CD14-positive monocyte (primary cell): Measurements from ENCODE around the gene MEP1B. TPM values are rescaled to one million over a fixed set of nuclear protein-coding genes. Genes with fewer than 3 reads are reported as not detected.

ENCODE experiments used
- DNase-seq, 3 donors: peaks; one replicate each; pipeline ENCODE4 v3.0.0-alpha.2; 2011 to 2022
- H2AFZ ChIP-seq: 2 replicates; pipeline ENCODE4 v1.6.0; 2012; ENCODE audit warnings: mild to moderate bottlenecking, low read depth, low read length, inconsistent platforms; ENCODE audit not compliant: insufficient read depth, poor library complexity, severe bottlenecking
- H3K27ac ChIP-seq, 2 donors: 1 replicate in 1 of 2; 2 replicates in 1 of 2; pipeline ENCODE4 v1.5.1; 2012 to 2013; ENCODE audit warnings: low read length in 2 of 2, control low read depth in 1 of 2, inconsistent platforms in 1 of 2, low read depth in 1 of 2, mild to moderate bottlenecking in 1 of 2
- H3K27me3 ChIP-seq, 2 donors: one replicate each; pipeline versions ENCODE4 v1.6.0 to v1.6.1; 2011 to 2013; ENCODE audit warnings: low read length in 2 of 2; ENCODE audit not compliant: control insufficient read depth in 2 of 2, insufficient read depth in 2 of 2
- H3K36me3 ChIP-seq, 2 donors: replicated peaks in 1 of 2; 1 replicate in 1 of 2; 2 replicates in 1 of 2; pipeline versions ENCODE4 v1.5.1 to v1.6.1; 2012 to 2013; ENCODE audit warnings: low read length in 2 of 2, control low read depth in 1 of 2, inconsistent platforms in 1 of 2, mild to moderate bottlenecking in 1 of 2; ENCODE audit not compliant: insufficient read depth in 2 of 2, control insufficient read depth in 1 of 2
- H3K4me1 ChIP-seq, 2 donors: 1 replicate in 1 of 2; 2 replicates in 1 of 2; pipeline versions ENCODE4 v1.5.1 to v1.6.1; 2012 to 2013; ENCODE audit warnings: low read length in 2 of 2, control low read depth in 1 of 2, inconsistent platforms in 1 of 2, mild to moderate bottlenecking in 1 of 2, moderate library complexity in 1 of 2; ENCODE audit not compliant: insufficient read depth in 2 of 2, control insufficient read depth in 1 of 2
- H3K4me2 ChIP-seq: replicated peaks from 2 replicates; pipeline ENCODE3; 2012; ENCODE audit warnings: low read length, moderate library complexity, mild to moderate bottlenecking; ENCODE audit not compliant: poor library complexity, severe bottlenecking; ENCODE audit errors: extremely low read depth
- H3K4me3 ChIP-seq, 3 experiments: fragments of 200-600 bp in 1 of 3; sonication (generic) in 1 of 3; replicated peaks in 1 of 3; 1 replicate in 2 of 3; 2 replicates in 1 of 3; pipeline ENCODE4 v1.5.1; 2011 to 2013; ENCODE audit warnings: low read length in 3 of 3, mild to moderate bottlenecking in 3 of 3, control low read depth in 2 of 3, low read depth in 2 of 3, inconsistent platforms in 1 of 3, moderate library complexity in 1 of 3
- H3K79me2 ChIP-seq: 2 replicates; pipeline ENCODE4 v1.6.0; 2012; ENCODE audit warnings: mild to moderate bottlenecking, control low read depth, inconsistent platforms, low read length, moderate library complexity; ENCODE audit not compliant: insufficient read depth
- H3K9ac ChIP-seq: 2 replicates; pipeline ENCODE4 v1.6.0; 2017; ENCODE audit warnings: low read length, mild to moderate bottlenecking; ENCODE audit not compliant: insufficient read depth, poor library complexity, severe bottlenecking
- H3K9me3 ChIP-seq, 2 donors: replicated peaks in 1 of 2; 1 replicate in 1 of 2; 2 replicates in 1 of 2; pipeline versions ENCODE4 v1.5.1 to v1.6.1; 2012 to 2013; ENCODE audit warnings: low read length in 2 of 2, control low read depth in 1 of 2; ENCODE audit not compliant: control insufficient read depth in 1 of 2, insufficient read depth in 1 of 2
- H4K20me1 ChIP-seq: 2 replicates; pipeline ENCODE4 v1.6.0; 2012; ENCODE audit warnings: mild to moderate bottlenecking, low read length, control low read depth, moderate library complexity; ENCODE audit not compliant: insufficient read depth
- H3K27ac Mint-ChIP-seq, 7 donors: one replicate each; pipeline ENCODE4 v1.8.0; 2020; ENCODE audit warnings: mild to moderate bottlenecking in 7 of 7, mixed read lengths in 7 of 7, moderate library complexity in 6 of 7, inconsistent platforms in 2 of 7
- H3K27me3 Mint-ChIP-seq, 3 donors: one replicate each; pipeline ENCODE4 v1.8.0; 2021 to 2022; ENCODE audit warnings: low read depth in 3 of 3, mild to moderate bottlenecking in 3 of 3, mixed read lengths in 3 of 3, moderate library complexity in 3 of 3, inconsistent platforms in 1 of 3
- H3K36me3 Mint-ChIP-seq, 2 donors: one replicate each; pipeline ENCODE4 v1.8.0; 2020; ENCODE audit warnings: mixed read lengths in 2 of 2, inconsistent platforms in 1 of 2, mild to moderate bottlenecking in 1 of 2
- H3K4me1 Mint-ChIP-seq: one replicate; pipeline ENCODE4 v1.8.0; 2020; ENCODE audit warnings: mild to moderate bottlenecking, mixed read lengths
- H3K4me3 Mint-ChIP-seq, 2 donors: one replicate each; pipeline ENCODE4 v1.8.0; 2020; ENCODE audit warnings: mild to moderate bottlenecking in 2 of 2, mixed read lengths in 2 of 2, moderate library complexity in 1 of 2
- H3K9me3 Mint-ChIP-seq, 7 donors: one replicate each; pipeline ENCODE4 v1.8.0; 2020 to 2022; ENCODE audit warnings: mixed read lengths in 7 of 7, mild to moderate bottlenecking in 6 of 7, moderate library complexity in 6 of 7, inconsistent platforms in 2 of 7
- CTCF ChIP-seq: fragments of 200-600 bp; IDR thresholded peaks from one replicate; pipeline ENCODE4 v1.8.0; 2022; ENCODE audit warnings: antibody characterized with exemption, mild to moderate bottlenecking
- WGBS: methylation state at CpG from one replicate; pipeline ENCODE4 v1.1.5; 2013; ENCODE audit warnings: missing lambda C conversion rate; ENCODE audit not compliant: insufficient coverage; 5-methylcytosine and 5-hydroxymethylcytosine counted together
- intact Hi-C, 2 donors: fragments of 100-400 bp; cut with micrococcal nuclease; formaldehyde crosslinking; loops; one replicate each; pipeline versions ENCODE4 v1.15.0 to v1.15.1; 2023
- polyA plus RNA-seq, 3 donors: library from polyadenylated mRNA; depleted of rRNA in 1 of 3; unstranded in 2 of 3; stranded (reverse) in 1 of 3; fragments of 300-500 nt in 2 of 3; fragments of >200 nt in 1 of 3; fragmentation: Illumina TruSeq in 2 of 3; gene quantifications; 1 replicate in 2 of 3; 2 replicates in 1 of 3; pipeline ENCODE4 v1.2.3, GENCODE V29; 2012 to 2021

MEP1B gene
- polyA plus RNA-seq, 3 donors: not detected

DNA sequence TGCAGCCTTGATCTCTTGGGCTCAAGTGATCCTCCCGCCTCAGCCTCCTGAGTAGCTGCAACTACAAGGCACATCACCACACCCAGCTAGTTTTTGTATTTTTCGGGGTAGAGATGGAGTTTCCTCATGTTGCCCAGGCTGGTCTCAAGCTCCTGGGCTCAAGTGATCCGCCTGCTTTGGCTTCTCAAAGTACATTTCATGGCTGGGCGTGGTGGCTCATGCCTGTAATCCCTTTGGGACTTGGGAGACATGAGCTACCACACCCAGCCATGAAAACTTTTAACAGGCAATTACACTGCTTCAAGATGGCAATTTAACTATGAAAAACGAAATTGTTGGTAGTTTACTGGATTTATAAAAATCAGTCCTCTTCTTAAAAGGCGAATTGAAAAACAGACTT, 69.7 kb downstream of the MEP1B start:
- Mint-ChIP-seq H3K4me3 (no peak overlapping the region), H3K9me3 (peaks cover 0 to 2% (median 0%) of the 10 kb centered on the region in 7 donors), H3K4me1 (peaks cover 29% of the 10 kb centered on the region), H3K27me3 (peaks cover 0 to 2% (median 0%) of the 10 kb centered on the region in 3 donors), H3K36me3 (no peaks in the 10 kb centered on the region), H3K27ac (no peak overlapping the region)
- DNase-seq: no peak
- H3K4me1 ChIP-seq: peaks cover 28% of the 10 kb centered on the region in 2 donors
- H3K4me3 ChIP-seq: no peak overlapping the region
- no peak overlapping the region for H2AFZ ChIP-seq
- H3K79me2 ChIP-seq: no peaks in the 10 kb centered on the region
- no peaks in the 10 kb centered on the region for H3K27me3 ChIP-seq
- no peak overlapping the region for H3K9ac ChIP-seq
- H3K36me3 ChIP-seq: no peaks in the 10 kb centered on the region
- H3K27ac ChIP-seq: no peak overlapping the region
- intact Hi-C loops: no loop called here
- WGBS: 90% methylated on average over 3 of the region's 6 CpGs
- no peaks in the 10 kb centered on the region for H4K20me1 ChIP-seq
- no peak overlapping the region for H3K4me2 ChIP-seq
- H3K9me3 ChIP-seq: no peaks in the 10 kb centered on the region
- TF ChIP-seq CTCF: no peak

- WGBS: no CpG with 5 or more reads among the region's 5 CpGs
- H3K27ac Mint-ChIP-seq: no peak overlapping the region
These were observed 71.2 kb downstream of the MEP1B start for GRCh38 chr18:32261003-32261402.

More at GRCh38 chr18:32261003-32261402, 71.2 kb downstream of the MEP1B start:
- no peak overlapping the region for H3K27ac ChIP-seq
- H3K27me3 ChIP-seq: no peaks in the 10 kb centered on the region
- intact Hi-C loops: no loop called here
- no peak for DNase-seq
- peaks cover 28% of the 10 kb centered on the region in 2 donors for H3K4me1 ChIP-seq
- H3K36me3 Mint-ChIP-seq: no peaks in the 10 kb centered on the region
- peaks cover 0 to 2% (median 0%) of the 10 kb centered on the region in 7 donors for H3K9me3 Mint-ChIP-seq
- H3K9me3 ChIP-seq: no peaks in the 10 kb centered on the region
- H4K20me1 ChIP-seq: no peaks in the 10 kb centered on the region
- no peaks in the 10 kb centered on the region for H3K79me2 ChIP-seq
- H3K9ac ChIP-seq: no peak overlapping the region
- no peak overlapping the region for H3K4me3 Mint-ChIP-seq
- no peak overlapping the region for H2AFZ ChIP-seq
- peak; percentile 10 for TF ChIP-seq CTCF
- H3K4me3 ChIP-seq: no peak overlapping the region
- H3K36me3 ChIP-seq: no peaks in the 10 kb centered on the region
- peaks cover 0 to 2% (median 0%) of the 10 kb centered on the region in 3 donors for H3K27me3 Mint-ChIP-seq
- no peak overlapping the region for H3K4me2 ChIP-seq
- peaks cover 27% of the 10 kb centered on the region for H3K4me1 Mint-ChIP-seq
